GM18511 (cell line): ENCODE results near the gene STAC2.

Experiments used
- ATAC-seq: cut with Tn5 transposase; IDR thresholded peaks from one replicate; pipeline ENCODE4 v1.9.1; 2021; ENCODE audit warnings: mild to moderate bottlenecking, moderate library complexity; ENCODE audit not compliant: unreplicated experiment

The STAC2 gene

DNA sequence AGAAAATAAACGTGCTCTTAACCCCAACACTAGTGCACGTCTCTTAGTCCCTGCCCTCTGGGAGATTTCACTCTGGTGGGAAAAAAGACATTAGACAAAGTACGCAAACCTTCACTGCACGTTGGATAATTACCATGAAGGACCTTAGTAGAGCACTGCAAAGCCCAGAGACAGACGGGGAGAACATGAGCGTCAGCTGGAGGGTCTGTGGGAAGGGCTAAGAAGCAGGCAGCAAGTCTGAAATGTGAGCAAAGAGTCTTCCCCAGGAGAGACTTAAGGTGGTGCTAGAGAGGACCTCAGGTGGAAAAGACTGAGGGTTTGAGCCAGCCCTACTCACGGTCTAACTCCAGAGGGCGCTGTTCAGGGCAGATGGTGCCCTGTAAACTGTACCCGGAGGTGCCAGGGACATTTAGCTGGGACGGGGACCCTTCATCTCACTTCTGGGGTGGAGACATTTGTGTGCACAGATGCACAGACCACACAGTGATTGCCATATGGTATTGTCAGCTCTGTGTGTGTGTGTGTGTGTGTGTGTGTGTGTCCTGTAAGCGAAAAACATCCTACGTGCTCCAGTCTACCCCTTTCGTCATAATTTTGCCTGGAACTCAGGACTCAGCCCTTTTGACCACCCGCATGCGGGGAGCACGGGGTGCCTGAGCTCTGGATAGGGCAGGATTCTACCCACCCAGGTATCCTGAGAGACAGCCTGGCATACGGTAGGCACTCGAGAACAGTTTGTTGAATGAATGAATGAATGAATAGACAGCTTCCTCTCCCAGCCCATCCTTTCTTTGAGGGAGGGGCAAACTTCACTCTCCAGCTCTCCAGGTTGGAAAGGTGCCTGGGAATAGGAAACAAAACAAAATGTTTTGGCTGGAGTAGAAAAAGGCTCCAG is 10.1 kb upstream of the STAC2 start:
- ATAC-seq, result no peak

DNA sequence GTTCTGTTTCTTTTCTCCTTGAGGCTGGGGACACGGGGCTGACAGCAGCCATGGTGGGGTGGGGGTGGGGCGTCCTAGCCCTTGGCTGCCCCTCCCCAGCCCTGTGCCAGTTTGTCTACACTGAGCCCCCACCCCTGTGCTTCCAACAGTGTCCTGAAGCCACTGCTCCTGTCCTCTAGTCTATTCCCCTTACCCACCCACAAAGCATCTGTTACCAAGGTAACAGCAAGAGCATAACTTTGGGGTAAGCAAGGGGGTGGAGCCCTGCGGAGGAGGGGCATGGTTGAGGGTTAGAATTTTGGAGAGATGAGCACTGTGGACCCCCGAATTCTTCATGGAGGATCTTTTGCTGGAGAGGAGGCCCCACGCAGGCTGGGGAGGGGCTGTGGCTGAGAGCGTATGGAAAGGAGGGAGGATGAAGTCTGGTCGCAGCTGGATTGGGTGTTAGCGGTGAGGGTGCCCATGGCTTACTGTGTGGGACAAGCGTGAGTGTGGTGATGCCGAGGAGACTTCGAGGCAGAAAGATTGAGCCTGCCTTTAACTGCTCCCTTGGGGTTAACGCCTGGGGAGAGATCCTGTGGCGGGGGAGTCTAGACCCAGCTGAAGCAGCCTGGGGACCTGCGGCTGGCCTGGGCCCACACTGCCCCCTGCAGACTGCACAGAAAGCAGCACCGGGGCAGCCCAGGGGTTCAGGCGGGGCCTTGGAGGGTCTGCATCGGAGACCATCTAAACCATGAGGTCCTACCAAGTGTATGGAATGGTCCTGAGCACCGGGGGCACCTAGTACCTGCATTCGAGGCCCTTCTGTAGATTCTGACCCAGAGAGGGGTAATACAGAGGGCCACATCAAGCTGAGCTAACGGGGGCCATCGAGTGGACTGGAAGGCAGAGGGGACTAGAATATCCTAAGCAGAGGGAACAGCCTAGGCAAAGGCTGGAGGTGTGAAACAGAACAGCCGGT is 6.1 kb upstream of the STAC2 start:
- no peak for ATAC-seq

DNA sequence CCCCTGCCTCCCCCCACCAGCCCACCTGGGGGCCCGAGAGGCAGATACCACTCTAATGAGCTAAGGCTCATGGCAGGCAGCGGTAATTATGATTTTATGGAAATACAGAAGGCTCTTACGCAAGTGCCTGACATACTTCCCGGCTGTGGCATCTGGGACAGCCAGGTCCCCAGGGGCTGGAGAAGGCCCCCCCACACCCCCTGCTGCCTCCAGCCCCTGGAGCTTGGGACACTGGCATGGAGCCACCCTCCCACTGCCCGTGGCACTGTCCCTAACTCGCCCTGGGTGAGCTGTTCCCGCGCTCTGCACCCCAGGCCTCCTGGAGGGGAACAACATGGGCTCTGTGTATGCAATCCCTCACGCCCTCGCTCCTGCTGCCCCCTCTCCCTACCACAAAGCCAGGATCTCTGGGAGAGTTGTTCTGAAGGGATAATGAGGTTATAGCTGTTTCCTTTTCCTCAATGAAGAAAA is 5.4 kb upstream of the STAC2 start:
- ATAC-seq, result no peak

DNA sequence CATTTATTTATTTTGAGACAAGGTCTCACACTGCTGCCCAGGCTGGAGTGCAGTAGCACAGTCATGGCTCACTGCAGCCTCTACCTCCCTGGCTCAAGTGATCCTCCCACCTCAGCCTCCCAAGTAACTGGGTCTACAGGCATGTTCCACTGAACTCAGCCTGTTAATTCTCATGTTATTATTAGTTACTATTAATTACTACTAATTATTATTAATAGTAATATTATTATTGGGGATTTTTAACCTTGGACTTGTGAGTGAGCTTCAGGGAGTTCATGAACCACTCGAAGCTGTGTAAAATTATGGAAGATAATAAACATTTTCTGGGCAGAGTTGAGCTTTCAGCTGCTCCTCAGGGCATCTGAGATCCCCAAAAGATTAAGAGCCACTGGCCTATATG is 4.6 kb upstream of the STAC2 start:
- ATAC-seq, result no peak

DNA sequence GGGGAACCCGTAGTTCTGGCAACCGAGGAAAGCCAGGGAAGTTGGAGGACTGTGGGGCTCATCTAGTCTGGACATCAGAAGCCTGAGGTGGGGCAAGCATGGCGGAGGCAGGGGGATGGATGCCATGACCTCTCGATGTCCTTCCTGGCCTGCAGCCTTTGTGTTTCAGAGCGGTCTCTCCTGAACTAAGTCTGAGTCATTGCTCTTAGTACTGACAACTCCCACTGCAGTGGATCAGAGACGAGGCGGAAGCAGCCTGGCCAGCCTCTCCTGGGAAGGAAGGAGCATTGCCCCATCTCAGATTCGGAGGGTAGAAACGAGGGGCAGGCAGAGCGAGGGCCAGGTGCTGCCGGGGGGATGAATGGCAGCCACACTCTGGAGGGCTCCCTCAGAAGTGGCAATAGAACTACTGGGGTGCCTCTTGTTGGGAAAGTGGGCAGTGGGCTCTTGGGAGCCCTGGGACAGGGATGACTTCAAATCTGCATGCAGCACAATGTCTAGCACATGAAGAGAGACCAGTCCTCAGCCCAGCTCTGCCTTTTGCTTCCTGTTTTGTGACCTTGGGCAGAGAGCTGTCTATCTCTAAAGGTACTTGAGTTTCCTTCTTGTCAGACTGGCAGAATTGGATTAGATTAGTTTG is 3.6 kb upstream of the STAC2 start:
- no peak for ATAC-seq

GRCh38 chr17:39227364-39227919 is 1.7 kb upstream of the STAC2 start:
- no peak for ATAC-seq

DNA sequence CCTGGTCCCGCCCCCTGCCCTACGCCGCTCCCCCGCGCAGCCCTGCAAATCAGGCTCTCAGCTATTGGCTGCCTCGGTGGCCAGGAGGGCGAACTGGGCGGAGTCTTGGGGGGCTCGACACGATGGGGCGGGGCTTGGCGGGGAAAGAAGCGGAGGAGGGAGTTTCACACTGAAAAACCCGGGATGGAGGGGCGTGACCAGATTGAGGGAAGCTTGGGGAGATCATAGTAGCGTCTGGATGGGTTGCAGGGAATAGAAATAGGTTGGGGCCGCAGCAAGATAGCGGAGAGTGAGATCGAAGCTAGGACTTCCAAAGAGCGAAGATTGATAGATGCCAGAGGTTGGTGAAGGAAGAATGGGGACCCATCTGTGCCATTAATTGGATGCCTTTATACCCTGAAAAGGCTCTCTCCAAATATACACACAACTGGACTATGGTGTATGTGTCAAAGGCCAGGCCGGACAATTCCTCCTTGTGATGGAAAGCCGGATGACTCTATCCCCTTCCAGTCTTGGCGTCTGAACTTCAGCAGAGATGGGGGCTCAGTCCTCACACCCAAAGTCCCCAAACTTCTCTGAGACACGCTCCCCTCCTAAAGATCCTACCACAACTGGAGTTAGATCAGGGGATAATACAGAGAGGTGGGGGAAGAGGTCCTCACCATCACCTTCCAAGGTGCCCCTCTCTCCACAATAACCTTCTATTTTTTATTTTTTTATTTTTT is 376 bp upstream of the STAC2 start:
- ATAC-seq, result no peak

DNA sequence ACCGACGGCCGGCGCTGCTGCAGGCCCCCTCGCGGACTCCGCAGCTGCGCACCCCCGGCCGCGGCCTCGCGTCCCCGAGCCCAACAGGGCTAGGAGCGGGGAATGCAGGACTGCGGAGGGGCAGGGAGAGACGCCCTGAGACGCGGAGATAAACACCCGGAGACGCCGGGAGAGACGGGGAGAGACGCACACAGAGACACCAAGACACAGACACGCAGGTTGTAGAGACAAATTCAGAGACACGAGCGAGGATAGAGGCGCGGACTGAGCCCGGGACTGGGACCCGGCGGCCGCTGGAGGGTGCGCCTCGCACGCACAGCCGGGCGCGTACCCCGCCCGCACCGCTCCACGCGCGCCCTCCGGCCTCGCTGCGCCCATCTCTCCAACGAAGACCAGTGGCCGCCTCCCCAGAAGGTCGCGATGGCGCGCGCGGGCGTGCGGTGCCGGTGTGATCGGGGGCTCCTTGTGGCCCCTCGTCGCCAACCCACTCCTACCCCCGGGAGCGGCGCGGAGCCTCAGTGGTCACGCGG is 902 bp downstream of the STAC2 start:
- no peak for ATAC-seq

DNA sequence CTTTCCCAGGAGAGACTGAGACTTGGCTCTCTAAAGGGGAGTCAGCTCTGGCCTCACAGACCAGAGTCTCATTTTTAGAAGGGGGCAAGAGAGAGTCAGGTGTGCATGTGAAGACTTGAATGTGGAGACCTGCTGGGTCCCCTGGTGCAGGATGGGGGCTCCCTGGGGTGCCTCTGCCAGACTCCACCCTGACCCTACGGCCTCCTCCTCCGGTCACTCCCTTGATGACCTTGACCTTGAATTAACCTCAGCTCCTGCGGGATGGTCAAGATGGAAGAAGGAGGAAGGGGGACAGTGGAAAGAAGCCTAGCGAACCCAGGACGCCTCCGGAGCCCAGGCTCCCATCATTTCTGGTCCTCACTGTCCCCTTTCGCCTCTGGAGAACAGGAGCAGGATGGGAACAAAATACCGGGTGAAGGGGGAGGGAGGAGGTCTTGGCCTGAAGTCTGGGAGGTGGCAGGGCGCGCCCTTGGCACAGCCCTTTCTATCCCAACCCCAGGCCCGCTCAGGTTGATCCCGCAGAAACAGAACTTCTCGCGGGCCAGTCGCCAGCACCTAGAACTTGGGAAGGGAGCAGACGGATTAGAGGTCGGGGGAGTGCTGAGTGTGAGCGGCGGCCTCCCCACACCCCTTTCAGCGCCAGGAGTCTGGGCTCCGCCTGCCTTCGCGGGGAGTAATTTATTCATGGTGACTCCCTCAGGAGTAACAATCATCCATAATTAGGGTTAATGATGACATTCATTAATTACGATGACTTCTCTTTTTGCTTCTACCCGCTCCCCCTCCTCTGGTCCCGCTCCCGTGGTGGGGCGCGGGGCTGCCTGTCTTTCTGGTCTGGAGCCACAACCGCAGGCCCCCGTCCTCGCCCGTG is 1.6 kb downstream of the STAC2 start:
- ATAC-seq, result no peak

GRCh38 chr17:39222866-39223834 is 2.6 kb downstream of the STAC2 start:
- no peak for ATAC-seq

- no peak for ATAC-seq
These were observed 3.6 kb downstream of the STAC2 start for GRCh38 chr17:39222151-39222550.

- no peak for ATAC-seq
These were observed 4.2 kb downstream of the STAC2 start for GRCh38 chr17:39221572-39221971.

DNA sequence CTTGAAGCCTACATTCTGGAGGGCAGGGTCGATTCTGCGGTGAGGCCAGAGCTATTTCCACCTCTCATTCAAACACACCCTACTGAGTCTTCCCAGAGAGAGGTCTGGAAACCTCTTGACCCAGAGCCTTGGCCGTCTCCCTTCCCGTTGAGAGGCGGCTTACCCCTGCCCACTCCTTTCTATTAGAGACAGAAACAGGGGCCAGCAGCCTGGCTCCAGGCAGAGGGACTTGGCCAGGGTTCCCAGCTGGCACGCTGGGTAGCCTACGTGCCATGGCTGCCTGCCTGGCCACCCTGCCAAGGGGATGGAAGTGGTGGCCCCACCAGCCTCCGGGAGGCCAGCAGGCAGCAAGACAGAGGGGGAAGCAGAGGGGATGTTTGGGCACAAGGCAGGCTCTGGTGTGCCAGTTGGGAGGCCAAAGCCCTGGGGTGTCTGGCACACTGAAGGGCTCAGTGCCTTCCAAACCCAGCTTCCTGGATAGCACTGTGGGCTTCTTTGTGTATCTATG is 6.0 kb downstream of the STAC2 start:
- ATAC-seq, result no peak

GRCh38 chr17:39218906-39219305 is 6.8 kb downstream of the STAC2 start:
- no peak for ATAC-seq

DNA sequence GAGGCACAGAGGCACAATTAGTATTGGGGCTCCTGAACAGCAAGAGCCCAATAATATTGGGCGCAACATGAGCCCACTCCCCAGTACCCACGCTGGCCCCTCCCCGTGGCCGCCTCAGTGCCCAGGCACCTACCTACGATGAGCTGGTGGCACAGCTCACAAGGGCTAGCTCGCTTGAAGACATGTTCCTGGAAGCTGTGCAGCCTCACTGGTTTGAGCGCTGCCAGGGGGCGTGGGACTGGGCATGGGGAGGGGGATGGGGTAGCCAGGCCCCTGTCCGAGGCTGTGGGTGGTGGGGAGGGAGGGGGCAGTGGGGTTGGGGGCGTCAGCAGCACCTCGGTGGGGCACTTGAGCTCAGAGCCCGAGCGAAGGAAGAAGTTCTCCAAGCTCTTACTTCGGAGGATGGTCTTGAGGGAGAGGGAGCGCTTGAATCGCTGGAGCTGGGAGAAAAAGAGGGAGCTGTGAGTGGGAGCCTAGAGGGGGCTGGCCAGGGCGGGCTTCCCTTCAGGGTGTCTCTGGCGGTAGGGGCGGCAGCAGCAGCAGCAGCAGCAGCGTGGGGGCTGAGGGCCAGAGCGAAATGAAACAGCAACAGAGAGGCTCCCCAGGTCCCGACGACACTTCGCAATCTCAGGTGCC is 7.9 kb downstream of the STAC2 start:
- no peak for ATAC-seq

GRCh38 chr17:39213852-39214251 is 11.9 kb downstream of the STAC2 start:
- no peak for ATAC-seq

GRCh38 chr17:39212841-39213480 is 12.8 kb downstream of the STAC2 start:
- no peak for ATAC-seq
